Naive thymus-derived CD4-positive, alpha-beta T cell (primary cell): ENCODE data around the gene TEF. TPM values are rescaled to one million over a fixed set of nuclear protein-coding genes. Genes with fewer than 3 reads are reported as not detected.

Experiments
- ATAC-seq: fragments of 150-1000 bp; cut with Tn5 transposase; 2 replicates; pipeline ENCODE4 v1.10.0; 2021; ENCODE audit warnings: mild to moderate bottlenecking, moderate library complexity
- CTCF ChIA-PET: fragments of 350-600 bp; sonication (Branson Sonifier 250); formaldehyde crosslinking; loops from one replicate; lab custom pipeline; 2021; ENCODE audit warnings: antibody characterized with exemption; lab: Charles Lee
- POLR2A ChIA-PET: fragments of 350-600 bp; sonication (Branson Sonifier 250); formaldehyde crosslinking; loops from one replicate; lab custom pipeline; 2021; ENCODE audit warnings: antibody characterized with exemption, inconsistent platforms; lab: Charles Lee
- DNase-seq, 9 donors: peaks; one replicate each; pipeline versions ENCODE4 v3.0.0 to v3.0.0-alpha.2; 2020 to 2022; ENCODE audit warnings: mixed read lengths in 1 of 9
- H3K27ac ChIP-seq: one replicate; pipeline ENCODE4 v1.7.0; 2013; ENCODE audit warnings: mild to moderate bottlenecking, low read depth, low read length, moderate library complexity
- H3K27me3 ChIP-seq, 2 donors: one replicate each; pipeline ENCODE4 v1.7.0; 2013; ENCODE audit warnings: low read length in 2 of 2, mild to moderate bottlenecking in 2 of 2, moderate library complexity in 2 of 2; ENCODE audit not compliant: control insufficient read depth in 2 of 2, insufficient read depth in 2 of 2
- H3K36me3 ChIP-seq, 3 experiments: 1 replicate in 2 of 3; 2 replicates in 1 of 3; pipeline ENCODE4 v1.7.0; 2013; ENCODE audit warnings: low read length in 3 of 3, mild to moderate bottlenecking in 3 of 3, moderate library complexity in 1 of 3; ENCODE audit not compliant: insufficient read depth in 3 of 3, control insufficient read depth in 2 of 3
- H3K4me1 ChIP-seq, 2 donors: one replicate each; pipeline ENCODE4 v1.7.0; 2013; ENCODE audit warnings: low read length in 2 of 2, mild to moderate bottlenecking in 2 of 2, moderate library complexity in 1 of 2; ENCODE audit not compliant: control insufficient read depth in 2 of 2, insufficient read depth in 2 of 2
- H3K4me3 ChIP-seq: 2 replicates; pipeline ENCODE4 v1.7.0; 2013; ENCODE audit warnings: mild to moderate bottlenecking, low read length
- H3K9me3 ChIP-seq, 3 experiments: 1 replicate in 2 of 3; 2 replicates in 1 of 3; pipeline ENCODE4 v1.7.0; 2013; ENCODE audit warnings: low read length in 3 of 3; ENCODE audit not compliant: control insufficient read depth in 2 of 3
- H3K27ac Mint-ChIP-seq, 9 donors: one replicate each; pipeline ENCODE4 v1.8.0; 2020 to 2022; ENCODE audit warnings: mixed read lengths in 9 of 9, mild to moderate bottlenecking in 8 of 9, moderate library complexity in 5 of 9, inconsistent platforms in 2 of 9
- H3K27me3 Mint-ChIP-seq, 5 donors: one replicate each; pipeline ENCODE4 v1.8.0; 2021 to 2022; ENCODE audit warnings: mixed read lengths in 5 of 5, mild to moderate bottlenecking in 1 of 5
- H3K36me3 Mint-ChIP-seq, 5 donors: one replicate each; pipeline ENCODE4 v1.8.0; 2020 to 2022; ENCODE audit warnings: mixed read lengths in 5 of 5, mild to moderate bottlenecking in 3 of 5, inconsistent platforms in 1 of 5
- H3K4me1 Mint-ChIP-seq, 7 donors: one replicate each; pipeline ENCODE4 v1.8.0; 2020 to 2022; ENCODE audit warnings: mixed read lengths in 7 of 7, mild to moderate bottlenecking in 3 of 7, inconsistent platforms in 1 of 7
- H3K4me3 Mint-ChIP-seq, 10 donors: one replicate each; pipeline ENCODE4 v1.8.0; 2020 to 2022; ENCODE audit warnings: mild to moderate bottlenecking in 10 of 10, mixed read lengths in 10 of 10, moderate library complexity in 6 of 10, inconsistent platforms in 2 of 10
- H3K9me3 Mint-ChIP-seq, 11 donors: one replicate each; pipeline ENCODE4 v1.8.0; 2020 to 2022; ENCODE audit warnings: mixed read lengths in 11 of 11, mild to moderate bottlenecking in 4 of 11, inconsistent platforms in 1 of 11, moderate library complexity in 1 of 11
- intact Hi-C, 2 donors: fragments of 100-400 bp; cut with micrococcal nuclease; formaldehyde crosslinking; loops; one replicate each; pipeline ENCODE4 v1.15.1; 2023
- polyA plus RNA-seq, 2 donors: library from polyadenylated mRNA; unstranded; fragments of 300-500 nt; fragmentation: Illumina TruSeq; gene quantifications; one replicate each; pipeline ENCODE4 v1.2.3, GENCODE V29; 2021
- total RNA-seq, 6 experiments: library from RNA in 5 of 6; stranded (reverse) in 5 of 6; gene quantifications; 1 replicate in 5 of 6; 2 replicates in 1 of 6; pipeline ENCODE4 v1.2.3 and lab custom pipeline; 2021 to 2026

The TEF gene
- total and polyA plus RNA-seq, 7 experiments from 2014 or later = 3.5 to 8.4 (median 6.2) TPM

GRCh38 chr22:41352058-41352457 is 29.7 kb upstream of the TEF start:
- ChIA-PET CTCF (interaction anchor here (0.7 kb wide), 1 partner anchor 89 kb away, joined by 4 read pairs; no protein-coding TSS in a partner anchor), POLR2A (no interaction called here)
- peaks cover 0 to 29% (median 10%) of the 10 kb centered on the region in 5 donors for H3K36me3 Mint-ChIP-seq
- intact Hi-C loops = no loop called here
- H3K4me1 ChIP-seq = no peaks in the 10 kb centered on the region
- ATAC-seq (no peak), DNase-seq (no peak)
- H3K4me3 Mint-ChIP-seq = no peak overlapping the region
- no peaks in the 10 kb centered on the region for H3K27me3 Mint-ChIP-seq
- H3K9me3 ChIP-seq = no peaks in the 10 kb centered on the region
- no peak overlapping the region for H3K4me3 ChIP-seq
- H3K36me3 ChIP-seq = peaks cover 0 to 96% (median 30%) of the 10 kb centered on the region in 3 experiments
- no peaks in the 10 kb centered on the region for H3K9me3 Mint-ChIP-seq
- H3K27ac ChIP-seq = no peak overlapping the region
- H3K4me1 Mint-ChIP-seq = peaks cover 0 to 3% (median 0%) of the 10 kb centered on the region in 7 donors
- no peaks in the 10 kb centered on the region for H3K27me3 ChIP-seq
- H3K27ac Mint-ChIP-seq = no peak overlapping the region

GRCh38 chr22:41353862-41354575 is 27.7 kb upstream of the TEF start:
- Histone ChIP-seq H3K9me3 (no peaks in the 10 kb centered on the region), H3K4me1 (no peaks in the 10 kb centered on the region), H3K27me3 (no peaks in the 10 kb centered on the region), H3K27ac (no peak overlapping the region), H3K36me3 (peaks cover 0 to 95% (median 21%) of the 10 kb centered on the region in 3 experiments), H3K4me3 (no peak overlapping the region)
- intact Hi-C loops = no loop called here
- H3K36me3 Mint-ChIP-seq = peaks cover 0 to 21% (median 10%) of the 10 kb centered on the region in 5 donors
- ATAC-seq = no peak
- ChIA-PET POLR2A (no interaction called here), CTCF (no interaction called here)
- no peak for DNase-seq
- peak overlapping the region in 2 of 9 donors; percentile 12 to 56 for H3K27ac Mint-ChIP-seq
- H3K4me1 Mint-ChIP-seq = peaks cover 0 to 3% (median 0%) of the 10 kb centered on the region in 7 donors
- H3K9me3 Mint-ChIP-seq = no peaks in the 10 kb centered on the region
- H3K27me3 Mint-ChIP-seq = no peaks in the 10 kb centered on the region
- H3K4me3 Mint-ChIP-seq = no peak overlapping the region

DNA sequence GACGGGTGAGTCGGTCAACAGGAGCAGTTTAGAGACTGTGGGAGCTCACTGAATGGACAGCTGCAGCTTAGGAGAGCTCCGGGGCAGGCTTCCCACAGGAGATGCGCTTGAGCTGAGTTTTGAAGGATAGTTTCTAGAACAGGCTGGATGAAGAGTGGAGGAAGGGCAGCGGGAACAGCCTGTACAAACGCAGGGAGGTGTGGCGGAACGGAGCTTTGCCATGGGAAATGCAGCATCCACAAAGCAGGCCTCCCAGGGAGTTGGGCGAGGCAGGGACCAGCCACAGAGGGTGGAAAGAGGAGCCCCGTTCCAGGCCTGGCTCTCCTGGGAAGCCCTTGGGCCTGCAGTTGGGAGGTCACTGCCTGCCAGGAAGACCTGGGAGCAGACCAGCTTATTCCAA is 26.8 kb upstream of the TEF start:
- POLR2A ChIA-PET = no interaction called here
- Histone ChIP-seq H3K4me1 (no peaks in the 10 kb centered on the region), H3K9me3 (no peaks in the 10 kb centered on the region), H3K27ac (no peak overlapping the region), H3K36me3 (peaks cover 0 to 86% (median 11%) of the 10 kb centered on the region in 3 experiments), H3K4me3 (no peak overlapping the region), H3K27me3 (no peaks in the 10 kb centered on the region)
- H3K27ac Mint-ChIP-seq = no peak overlapping the region
- peaks cover 0 to 24% (median 9%) of the 10 kb centered on the region in 5 donors for H3K36me3 Mint-ChIP-seq
- CTCF ChIA-PET = no interaction called here
- H3K4me1 Mint-ChIP-seq = peaks cover 0 to 2% (median 0%) of the 10 kb centered on the region in 7 donors
- intact Hi-C loops = no loop called here
- H3K9me3 Mint-ChIP-seq = no peaks in the 10 kb centered on the region
- no peaks in the 10 kb centered on the region for H3K27me3 Mint-ChIP-seq
- ATAC-seq (no peak), DNase-seq (no peak)
- H3K4me3 Mint-ChIP-seq = no peak overlapping the region

DNA sequence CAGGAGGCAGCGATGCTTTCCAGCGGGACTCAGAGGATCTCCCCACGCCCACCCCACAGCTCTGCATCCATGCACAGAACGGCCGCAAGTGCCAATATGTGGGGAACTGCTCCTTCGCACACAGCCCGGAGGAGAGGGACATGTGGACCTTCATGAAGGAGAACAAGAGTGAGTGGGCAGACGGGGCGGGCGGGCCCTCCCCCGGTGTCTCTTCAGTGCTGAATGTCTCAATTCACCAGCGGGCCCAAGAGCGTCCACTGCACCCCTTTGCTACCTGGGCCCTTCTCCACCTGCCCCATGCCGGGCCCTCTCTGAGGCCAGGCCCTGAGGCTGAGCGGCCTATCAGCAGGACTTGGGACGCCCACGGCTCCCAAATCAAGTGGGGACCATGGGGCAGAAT is 25.8 kb upstream of the TEF start:
- ATAC-seq = no peak
- CTCF ChIA-PET = no interaction called here
- Mint-ChIP-seq H3K36me3 (peaks cover 0 to 15% (median 3%) of the 10 kb centered on the region in 5 donors), H3K9me3 (no peaks in the 10 kb centered on the region), H3K4me1 (no peaks in the 10 kb centered on the region), H3K27me3 (no peaks in the 10 kb centered on the region), H3K4me3 (no peak overlapping the region), H3K27ac (no peak overlapping the region)
- intact Hi-C loops = no loop called here
- POLR2A ChIA-PET = no interaction called here
- Histone ChIP-seq H3K9me3 (no peaks in the 10 kb centered on the region), H3K4me1 (no peaks in the 10 kb centered on the region), H3K27me3 (no peaks in the 10 kb centered on the region), H3K4me3 (no peak overlapping the region), H3K36me3 (peaks cover 0 to 76% (median 10%) of the 10 kb centered on the region in 3 experiments), H3K27ac (no peak overlapping the region)
- no peak for DNase-seq

DNA sequence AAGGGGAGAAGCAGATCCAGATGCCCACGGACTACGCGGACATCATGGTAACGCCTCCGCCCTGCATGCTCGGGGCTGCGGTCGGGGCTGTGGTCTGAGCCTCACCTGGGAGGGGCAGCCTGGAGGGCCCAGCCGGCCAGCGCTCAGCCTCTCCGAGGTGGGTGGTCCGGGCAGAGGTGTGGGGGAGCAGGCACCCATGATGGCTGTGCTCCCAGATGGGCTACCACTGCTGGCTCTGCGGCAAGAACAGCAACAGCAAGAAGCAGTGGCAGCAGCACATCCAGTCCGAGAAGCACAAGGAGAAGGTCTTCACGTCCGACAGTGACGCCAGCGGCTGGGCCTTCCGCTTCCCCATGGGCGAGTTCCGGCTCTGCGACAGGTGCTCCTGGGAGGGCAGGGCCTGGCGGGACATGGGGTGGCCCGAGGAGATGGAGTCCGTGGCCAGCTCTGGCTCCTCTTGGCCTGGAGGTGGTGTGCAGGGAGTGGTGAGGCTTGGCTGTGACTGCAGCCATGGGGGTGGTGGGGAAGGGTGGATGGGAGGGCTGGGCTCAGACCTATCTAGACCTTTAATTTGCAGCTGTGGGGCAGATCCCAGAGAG is 25.2 kb upstream of the TEF start:
- H3K4me3 ChIP-seq = no peak overlapping the region
- POLR2A ChIA-PET = no interaction called here

DNA sequence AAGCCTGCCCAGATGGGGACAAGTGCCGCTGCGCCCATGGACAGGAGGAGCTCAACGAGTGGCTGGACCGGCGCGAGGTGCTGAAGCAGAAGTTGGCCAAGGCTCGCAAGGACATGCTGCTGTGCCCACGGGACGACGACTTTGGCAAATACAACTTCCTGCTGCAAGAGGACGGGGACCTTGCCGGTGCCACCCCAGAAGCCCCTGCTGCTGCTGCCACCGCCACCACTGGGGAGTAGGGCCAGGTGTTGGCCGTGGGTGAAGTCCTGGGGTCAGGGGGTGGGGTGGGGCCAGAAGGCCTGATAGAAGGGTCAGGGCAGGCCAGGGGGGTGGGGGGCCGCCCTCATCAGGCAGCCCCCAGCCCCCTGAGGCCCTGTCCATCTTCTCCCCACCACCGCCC is 24.6 kb upstream of the TEF start:
- Mint-ChIP-seq H3K36me3 (peaks cover 0 to 11% (median under 1%) of the 10 kb centered on the region in 5 donors), H3K4me1 (no peaks in the 10 kb centered on the region), H3K4me3 (no peak overlapping the region), H3K27me3 (no peaks in the 10 kb centered on the region), H3K27ac (no peak overlapping the region), H3K9me3 (no peaks in the 10 kb centered on the region)
- ATAC-seq (no peak), DNase-seq (no peak)
- intact Hi-C loops = no loop called here
- ChIA-PET POLR2A (no interaction called here), CTCF (no interaction called here)
- Histone ChIP-seq H3K36me3 (peaks cover 0 to 64% (median 10%) of the 10 kb centered on the region in 3 experiments), H3K4me3 (no peak overlapping the region), H3K9me3 (no peaks in the 10 kb centered on the region), H3K27ac (no peak overlapping the region), H3K4me1 (no peaks in the 10 kb centered on the region), H3K27me3 (no peaks in the 10 kb centered on the region)

More for the DNA sequence above, 25.2 kb upstream of the TEF start:
- H3K27me3 Mint-ChIP-seq = no peaks in the 10 kb centered on the region
- Histone ChIP-seq H3K36me3 (peaks cover 0 to 70% (median 10%) of the 10 kb centered on the region in 3 experiments), H3K9me3 (no peaks in the 10 kb centered on the region), H3K27me3 (no peaks in the 10 kb centered on the region), H3K4me1 (no peaks in the 10 kb centered on the region), H3K27ac (no peak overlapping the region)
- DNase-seq (no peak), ATAC-seq (no peak)
- no peak overlapping the region for H3K4me3 Mint-ChIP-seq
- peaks cover 0 to 15% (median 4%) of the 10 kb centered on the region in 5 donors for H3K36me3 Mint-ChIP-seq
- CTCF ChIA-PET = no interaction called here
- no peaks in the 10 kb centered on the region for H3K4me1 Mint-ChIP-seq
- no peaks in the 10 kb centered on the region for H3K9me3 Mint-ChIP-seq
- intact Hi-C loops = no loop called here
- no peak overlapping the region for H3K27ac Mint-ChIP-seq
